HL-60 (cell line): ENCODE data around the gene ZBTB49.
"Not testable (repeated sequence)": the region's sequence is repeated elsewhere in the genome, so short reads cannot be mapped to it uniquely, and the experiment has no call there.

Experiments
- DNase-seq, 2 experiments: peaks; one replicate each; pipeline ENCODE4 v3.0.0-alpha.2; 2010 to 2020; ENCODE audit warnings: low read depth in 1 of 2, low spot score in 1 of 2
- H3K27ac ChIP-seq: fragments of 250-450 bp; sonication (Bioruptor Pico); replicated peaks from 2 replicates; pipeline ENCODE4 v1.5.1; 2020; ENCODE audit warnings: mild to moderate bottlenecking, moderate library complexity
- H3K27me3 ChIP-seq: fragments of 250-450 bp; sonication (Bioruptor Pico); 2 replicates; pipeline ENCODE4 v1.5.1; 2021; ENCODE audit warnings: mild to moderate bottlenecking, moderate library complexity; ENCODE audit not compliant: insufficient read depth, poor library complexity, severe bottlenecking
- H3K4me3 ChIP-seq: replicated peaks from 2 replicates; pipeline ENCODE4 v1.5.1; 2011; ENCODE audit warnings: mild to moderate bottlenecking, control low read depth, low read length; ENCODE audit not compliant: insufficient read depth
- GABPA ChIP-seq: IDR thresholded peaks from 2 replicates; pipeline ENCODE4 v1.6.1; 2012; ENCODE audit warnings: low read depth
- POLR2AphosphoS5 ChIP-seq: IDR thresholded peaks from 2 replicates; pipeline ENCODE4 v1.6.1; 2012; ENCODE audit warnings: low read depth
- REST ChIP-seq: IDR thresholded peaks from 2 replicates; pipeline ENCODE4 v1.6.1; 2012; ENCODE audit warnings: low read depth; ENCODE audit not compliant: insufficient replicate concordance
- SPI1 ChIP-seq: IDR thresholded peaks from 2 replicates; pipeline ENCODE4 v1.6.1; 2012; ENCODE audit warnings: low read depth, mild to moderate bottlenecking, borderline replicate concordance
- TF ChIP-seq, protein P1 (sequence below): IDR thresholded peaks from one replicate; pipeline ENCODE4 v1.5.1; 2011; ENCODE audit warnings: low read length, control low read depth, inconsistent platforms; ENCODE audit not compliant: insufficient read depth

The ZBTB49 gene

DNA sequence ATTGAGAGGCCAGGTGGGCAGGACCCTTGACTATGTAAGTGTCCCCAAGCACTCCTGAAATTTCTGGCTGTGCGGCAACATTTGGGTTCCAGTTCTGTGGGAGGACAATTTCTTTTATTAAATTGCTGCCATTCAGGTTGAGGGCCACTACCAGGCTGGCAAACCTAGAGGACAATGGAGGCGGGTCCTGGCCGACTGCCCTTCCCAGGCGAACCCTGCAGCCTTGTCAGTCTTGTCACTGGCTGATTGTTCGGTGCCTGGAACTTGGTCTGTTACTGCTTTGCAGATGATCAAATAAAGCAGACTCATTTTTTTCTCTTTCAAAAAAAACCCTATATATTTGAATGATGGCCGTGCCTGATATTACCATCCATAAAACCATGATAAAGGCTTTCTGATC, 35.4 kb upstream of the ZBTB49 start:
- Histone ChIP-seq H3K27me3 (peaks cover 2% of the 10 kb centered on the region), H3K27ac (no peak overlapping the region), H3K4me3 (no peak overlapping the region)
- DNase-seq = no peak
- TF ChIP-seq POLR2AphosphoS5 = no peak
- TF ChIP-seq SPI1 = no peak
- TF ChIP-seq REST = no peak
- TF ChIP-seq, protein P1, sequence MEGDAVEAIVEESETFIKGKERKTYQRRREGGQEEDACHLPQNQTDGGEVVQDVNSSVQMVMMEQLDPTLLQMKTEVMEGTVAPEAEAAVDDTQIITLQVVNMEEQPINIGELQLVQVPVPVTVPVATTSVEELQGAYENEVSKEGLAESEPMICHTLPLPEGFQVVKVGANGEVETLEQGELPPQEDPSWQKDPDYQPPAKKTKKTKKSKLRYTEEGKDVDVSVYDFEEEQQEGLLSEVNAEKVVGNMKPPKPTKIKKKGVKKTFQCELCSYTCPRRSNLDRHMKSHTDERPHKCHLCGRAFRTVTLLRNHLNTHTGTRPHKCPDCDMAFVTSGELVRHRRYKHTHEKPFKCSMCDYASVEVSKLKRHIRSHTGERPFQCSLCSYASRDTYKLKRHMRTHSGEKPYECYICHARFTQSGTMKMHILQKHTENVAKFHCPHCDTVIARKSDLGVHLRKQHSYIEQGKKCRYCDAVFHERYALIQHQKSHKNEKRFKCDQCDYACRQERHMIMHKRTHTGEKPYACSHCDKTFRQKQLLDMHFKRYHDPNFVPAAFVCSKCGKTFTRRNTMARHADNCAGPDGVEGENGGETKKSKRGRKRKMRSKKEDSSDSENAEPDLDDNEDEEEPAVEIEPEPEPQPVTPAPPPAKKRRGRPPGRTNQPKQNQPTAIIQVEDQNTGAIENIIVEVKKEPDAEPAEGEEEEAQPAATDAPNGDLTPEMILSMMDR = no peak
- no peak for TF ChIP-seq GABPA

DNA sequence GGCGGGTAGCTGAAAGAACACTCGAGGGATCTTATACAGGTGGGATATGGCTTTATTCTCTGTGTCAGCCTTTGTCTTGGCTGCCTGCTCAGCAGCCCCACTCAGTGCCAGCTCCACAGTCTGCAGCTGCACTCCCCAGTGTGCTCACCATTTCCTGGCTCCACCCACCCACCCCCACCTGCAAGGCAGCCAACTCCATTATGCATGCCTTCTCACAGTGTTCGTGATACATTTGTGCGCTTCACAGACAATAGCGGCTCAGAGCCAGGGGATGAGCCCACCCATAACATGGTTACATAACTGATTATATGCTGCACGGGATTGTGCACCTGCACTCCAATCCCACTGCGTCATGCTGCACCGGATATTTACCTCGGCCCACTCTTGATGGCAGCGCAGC, 33.3 kb upstream of the ZBTB49 start:
- no peak overlapping the region for H3K27ac ChIP-seq
- TF ChIP-seq REST (no peak), GABPA (no peak), SPI1 (no peak)
- H3K27me3 ChIP-seq = peaks cover 2% of the 10 kb centered on the region
- H3K4me3 ChIP-seq = no peak overlapping the region
- DNase-seq = no peak

- H3K27me3 ChIP-seq, H3K4me3 ChIP-seq, H3K27ac ChIP-seq, DNase-seq: not testable (repeated sequence)
These were observed 32.3 kb upstream of the ZBTB49 start for GRCh38 chr4:4257705-4258104.

GRCh38 chr4:4259484-4260100, 30.5 kb upstream of the ZBTB49 start:
- Histone ChIP-seq H3K27ac (no peak overlapping the region), H3K4me3 (no peak overlapping the region), H3K27me3 (no peaks in the 10 kb centered on the region)
- no peak for DNase-seq
- no peak for TF ChIP-seq REST
- TF ChIP-seq, protein P1 = no peak
- TF ChIP-seq POLR2AphosphoS5 = no peak
